MM.1S (cell line): Measurements from ENCODE around the gene RTRAF.

Experiments used
- EZH2 ChIP-seq: fragments of 300-600 bp; sonication (generic); optimal IDR thresholded peaks from 2 replicates; pipeline ENCODE3; 2017; ENCODE audit warnings: low read depth, mild to moderate bottlenecking, antibody characterized with exemption, low read length, mixed read lengths
- TF ChIP-seq, protein P1 (sequence below): fragments of 300-600 bp; sonication (generic); IDR thresholded peaks from 2 replicates; pipeline ENCODE4 v1.5.1; 2016; ENCODE audit warnings: antibody characterized with exemption, low read length, mixed read lengths

DNA sequence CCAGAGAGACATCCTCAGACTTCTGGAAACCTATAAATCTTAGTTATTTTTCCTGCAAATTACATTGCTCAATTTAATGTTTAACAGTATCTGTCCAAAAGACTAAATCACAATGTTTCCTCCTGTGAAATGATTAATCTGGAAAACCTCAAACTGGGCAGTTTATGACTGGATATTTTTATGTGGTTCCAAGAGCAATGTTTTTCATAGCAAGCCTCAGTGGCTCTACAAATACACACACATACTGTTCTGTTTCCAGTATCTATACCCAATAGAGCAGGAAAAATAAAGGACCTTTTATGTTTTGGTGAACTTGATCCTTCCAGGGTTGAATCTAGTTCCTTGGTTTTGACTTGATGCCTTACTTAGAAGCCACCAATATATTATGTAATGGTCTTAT lies 70.3 kb downstream of the RTRAF start:
- TF ChIP-seq, protein P1, sequence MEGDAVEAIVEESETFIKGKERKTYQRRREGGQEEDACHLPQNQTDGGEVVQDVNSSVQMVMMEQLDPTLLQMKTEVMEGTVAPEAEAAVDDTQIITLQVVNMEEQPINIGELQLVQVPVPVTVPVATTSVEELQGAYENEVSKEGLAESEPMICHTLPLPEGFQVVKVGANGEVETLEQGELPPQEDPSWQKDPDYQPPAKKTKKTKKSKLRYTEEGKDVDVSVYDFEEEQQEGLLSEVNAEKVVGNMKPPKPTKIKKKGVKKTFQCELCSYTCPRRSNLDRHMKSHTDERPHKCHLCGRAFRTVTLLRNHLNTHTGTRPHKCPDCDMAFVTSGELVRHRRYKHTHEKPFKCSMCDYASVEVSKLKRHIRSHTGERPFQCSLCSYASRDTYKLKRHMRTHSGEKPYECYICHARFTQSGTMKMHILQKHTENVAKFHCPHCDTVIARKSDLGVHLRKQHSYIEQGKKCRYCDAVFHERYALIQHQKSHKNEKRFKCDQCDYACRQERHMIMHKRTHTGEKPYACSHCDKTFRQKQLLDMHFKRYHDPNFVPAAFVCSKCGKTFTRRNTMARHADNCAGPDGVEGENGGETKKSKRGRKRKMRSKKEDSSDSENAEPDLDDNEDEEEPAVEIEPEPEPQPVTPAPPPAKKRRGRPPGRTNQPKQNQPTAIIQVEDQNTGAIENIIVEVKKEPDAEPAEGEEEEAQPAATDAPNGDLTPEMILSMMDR, result no peak
- TF ChIP-seq EZH2, result no peak
